Activated CD8-positive, alpha-beta T cell treated with anti-CD3 and anti-CD28 coated beads for 36 hours (primary cell): ENCODE data around the gene CPSF3. TPM values are rescaled to one million over a fixed set of nuclear protein-coding genes. Genes with fewer than 3 reads are reported as not detected.

ENCODE experiments used
- ATAC-seq: fragments of 200-7000 bp; cut with Tn5 transposase; one replicate; pipeline ENCODE4 v1.10.0; 2021; ENCODE audit warnings: mild to moderate bottlenecking, moderate library complexity
- CTCF ChIA-PET: fragments of 350-600 bp; sonication (Branson Sonifier 250); formaldehyde crosslinking; loops from one replicate; lab custom pipeline; 2021; ENCODE audit warnings: antibody characterized with exemption; lab: Charles Lee
- POLR2A ChIA-PET: fragments of 350-600 bp; sonication (Branson Sonifier 250); formaldehyde crosslinking; loops from one replicate; lab custom pipeline; 2021; ENCODE audit warnings: antibody characterized with exemption; lab: Charles Lee
- DNase-seq: peaks from one replicate; pipeline ENCODE4 v3.0.0-alpha.2; 2020
- H3K27ac Mint-ChIP-seq: one replicate; pipeline ENCODE4 v1.8.0; 2021; ENCODE audit warnings: mild to moderate bottlenecking, mixed read lengths
- H3K27me3 Mint-ChIP-seq: one replicate; pipeline ENCODE4 v1.8.0; 2021; ENCODE audit warnings: mixed read lengths
- H3K36me3 Mint-ChIP-seq: one replicate; pipeline ENCODE4 v1.8.0; 2021; ENCODE audit warnings: low read depth, mixed read lengths
- H3K4me1 Mint-ChIP-seq: one replicate; pipeline ENCODE4 v1.8.0; 2021; ENCODE audit warnings: low read depth, mixed read lengths
- H3K4me3 Mint-ChIP-seq: one replicate; pipeline ENCODE4 v1.8.0; 2021; ENCODE audit warnings: mild to moderate bottlenecking, moderate library complexity, mixed read lengths
- H3K9me3 Mint-ChIP-seq: one replicate; pipeline ENCODE4 v1.8.0; 2021; ENCODE audit warnings: mixed read lengths
- CTCF ChIP-seq: fragments of 200-600 bp; IDR thresholded peaks from one replicate; pipeline ENCODE4 v1.8.0; 2022; ENCODE audit warnings: antibody characterized with exemption, mild to moderate bottlenecking
- intact Hi-C: fragments of 100-400 bp; cut with micrococcal nuclease; formaldehyde crosslinking; loops from one replicate; pipeline ENCODE4 v1.10.0; 2022
- total RNA-seq, 2 experiments: library from RNA; stranded (reverse); gene quantifications; one replicate each; pipeline ENCODE4 v1.2.3, GENCODE V29; 2021

CPSF3 gene
- total RNA-seq, 2 experiments from 2014 or later: 72.2 to 73.0 TPM

- intact Hi-C loops: no loop called here
- H3K36me3 Mint-ChIP-seq: peaks cover 58% of the 10 kb centered on the region
- H3K4me3 Mint-ChIP-seq: no peak overlapping the region
- POLR2A ChIA-PET: no interaction called here
- H3K27ac Mint-ChIP-seq: peak overlapping the region; percentile 75
- DNase-seq (no peak), ATAC-seq (peak; percentile 71)
- H3K27me3 Mint-ChIP-seq: no peaks in the 10 kb centered on the region
- CTCF ChIA-PET: no interaction called here
- TF ChIP-seq CTCF: no peak
- H3K4me1 Mint-ChIP-seq: peaks cover 25% of the 10 kb centered on the region
- no peaks in the 10 kb centered on the region for H3K9me3 Mint-ChIP-seq
These were observed 65.4 kb downstream of the CPSF3 start for GRCh38 chr2:9488583-9489547.

- Mint-ChIP-seq H3K36me3 (peaks cover 51% of the 10 kb centered on the region), H3K4me1 (peaks cover 33% of the 10 kb centered on the region), H3K27ac (peak overlapping the region; percentile 59), H3K9me3 (no peaks in the 10 kb centered on the region), H3K27me3 (no peaks in the 10 kb centered on the region), H3K4me3 (no peak overlapping the region)
- TF ChIP-seq CTCF: no peak
- CTCF ChIA-PET: interaction anchor here (0.9 kb wide), 1 partner anchor 17 kb away, joined by 3 read pairs; the partner anchor contains the start of gene IAH1
- no peak for DNase-seq
- ATAC-seq: no peak
- POLR2A ChIA-PET: interaction anchor here (0.8 to 1.8 kb wide), 5 partner anchors 8 to 65 kb away, joined by 3 to 5 read pairs (median 4); partner anchors contain the start of genes ADAM17 and IAH1
- intact Hi-C loops: no loop called here
These were observed 67.3 kb downstream of the CPSF3 start for GRCh38 chr2:9490789-9491188.

GRCh38 chr2:9492927-9493326 lies 69.5 kb downstream of the CPSF3 start:
- CTCF ChIA-PET: interaction anchor here (0.7 kb wide), 1 partner anchor 11 kb away, joined by 3 read pairs; no protein-coding TSS in a partner anchor
- DNase-seq: no peak
- H3K4me1 Mint-ChIP-seq: peaks cover 39% of the 10 kb centered on the region
- H3K9me3 Mint-ChIP-seq: no peaks in the 10 kb centered on the region
- TF ChIP-seq CTCF: no peak
- intact Hi-C loops: no loop called here
- H3K27me3 Mint-ChIP-seq: no peaks in the 10 kb centered on the region
- POLR2A ChIA-PET: interaction anchor here (0.8 to 1.3 kb wide), 4 partner anchors 19 to 139 kb away, joined by 3 to 5 read pairs (median 4); partner anchors contain the start of genes CPSF3, IAH1, ITGB1BP1 and YWHAQ
- H3K36me3 Mint-ChIP-seq: peaks cover 50% of the 10 kb centered on the region
- no peak overlapping the region for H3K4me3 Mint-ChIP-seq
- H3K27ac Mint-ChIP-seq: no peak overlapping the region
- no peak for ATAC-seq

GRCh38 chr2:9493478-9493877 lies 70.0 kb downstream of the CPSF3 start:
- ATAC-seq: peak; percentile 55
- CTCF ChIA-PET: no interaction called here
- no peaks in the 10 kb centered on the region for H3K9me3 Mint-ChIP-seq

More at GRCh38 chr2:9493478-9493877, 70.0 kb downstream of the CPSF3 start:
- H3K4me1 Mint-ChIP-seq: peaks cover 33% of the 10 kb centered on the region
- intact Hi-C loops: no loop called here
- H3K4me3 Mint-ChIP-seq: no peak overlapping the region
- no peaks in the 10 kb centered on the region for H3K27me3 Mint-ChIP-seq
- no peak for DNase-seq
- H3K27ac Mint-ChIP-seq: peak overlapping the region; percentile 41
- POLR2A ChIA-PET: interaction anchor here (0.8 to 1.3 kb wide), 3 partner anchors 20 to 71 kb away, joined by 3 to 4 read pairs (median 3); partner anchors contain the start of genes CPSF3, IAH1 and ITGB1BP1
- peaks cover 48% of the 10 kb centered on the region for H3K36me3 Mint-ChIP-seq
- no peak for TF ChIP-seq CTCF
